Measurements from ENCODE around the gene TNNT2.

TNNT2 gene

GRCh38 chr1:201376107-201376463, 1.4 kb downstream of the TNNT2 start:
- DNase-seq, result no peak

GRCh38 chr1:201375169-201375568, 2.3 kb downstream of the TNNT2 start:
- no peak for DNase-seq

- DNase-seq, result no peak
Observed at GRCh38 chr1:201374364-201374763, 3.1 kb downstream of the TNNT2 start.

GRCh38 chr1:201371792-201372191, 5.7 kb downstream of the TNNT2 start:
- DNase-seq, result no peak

GRCh38 chr1:201371276-201371675, 6.2 kb downstream of the TNNT2 start:
- no peak for DNase-seq

- no peak for DNase-seq
Observed at GRCh38 chr1:201370500-201370899, 7.0 kb downstream of the TNNT2 start.

- DNase-seq, result no peak
Observed at GRCh38 chr1:201369209-201369608, 8.3 kb downstream of the TNNT2 start.

GRCh38 chr1:201366696-201367095, 10.8 kb downstream of the TNNT2 start:
- DNase-seq, result no peak

GRCh38 chr1:201365251-201365650, 12.2 kb downstream of the TNNT2 start:
- no peak for DNase-seq

- no peak for DNase-seq
Observed at GRCh38 chr1:201364808-201365105, 12.7 kb downstream of the TNNT2 start.

GRCh38 chr1:201363467-201363866, 14.0 kb downstream of the TNNT2 start:
- DNase-seq, result no peak

- no peak for DNase-seq
Observed at GRCh38 chr1:201362906-201363305, 14.6 kb downstream of the TNNT2 start.

GRCh38 chr1:201361652-201362504, 15.6 kb downstream of the TNNT2 start:
- no peak for DNase-seq

- DNase-seq, result no peak
Observed at GRCh38 chr1:201360901-201361651, 16.4 kb downstream of the TNNT2 start.

GRCh38 chr1:201360486-201360885, 17.0 kb downstream of the TNNT2 start:
- no peak for DNase-seq

GRCh38 chr1:201359873-201360210, 17.6 kb downstream of the TNNT2 start:
- no peak for DNase-seq

- no peak for DNase-seq
Observed at GRCh38 chr1:201359031-201359872, 18.2 kb downstream of the TNNT2 start.

GRCh38 chr1:201358596-201358995, 18.9 kb downstream of the TNNT2 start:
- no peak for DNase-seq

GRCh38 chr1:201357636-201358348, 19.7 kb downstream of the TNNT2 start:
- DNase-seq, result no peak

- DNase-seq, result no peak
Observed at GRCh38 chr1:201357211-201357610, 20.3 kb downstream of the TNNT2 start.

- no peak for DNase-seq
Observed at GRCh38 chr1:201356701-201357100, 20.8 kb downstream of the TNNT2 start.

GRCh38 chr1:201356236-201356635, 21.2 kb downstream of the TNNT2 start:
- DNase-seq, result no peak

GRCh38 chr1:201355471-201355870, 22.0 kb downstream of the TNNT2 start:
- no peak for DNase-seq
